Liver (tissue), 3 donors: ENCODE measurements around the gene DGKE.

Source experiments
- ATF3 ChIP-seq: IDR thresholded peaks from 2 replicates; pipeline ENCODE4 v1.6.1; 2016; ENCODE audit warnings: antibody characterized with exemption
- CTCF ChIP-seq: fragments of 150-350 bp; IDR thresholded peaks from 2 replicates; pipeline ENCODE4 v1.5.1; 2017; ENCODE audit warnings: improper control_type of control experiment, low read depth, low read length; ENCODE audit not compliant: missing input control
- EGR1 ChIP-seq, 2 donors: IDR thresholded peaks; 2 replicates each; pipeline ENCODE4 v1.6.1; 2016 to 2018; ENCODE audit warnings: antibody characterized with exemption in 2 of 2, low read depth in 2 of 2
- JUND ChIP-seq, 2 donors: IDR thresholded peaks; 2 replicates each; pipeline ENCODE4 v1.6.1; 2016; ENCODE audit warnings: antibody characterized with exemption in 2 of 2
- MAX ChIP-seq: IDR thresholded peaks from 2 replicates; pipeline ENCODE4 v1.6.1; 2016; ENCODE audit warnings: antibody characterized with exemption
- RAD21 ChIP-seq, 2 donors: IDR thresholded peaks; 2 replicates each; pipeline ENCODE4 v1.6.1; 2016; ENCODE audit warnings: antibody characterized with exemption in 2 of 2, mild to moderate bottlenecking in 2 of 2
- donor health status: healthy.
- donor health status: healthy.

GRCh38 chr17:56847106-56847505 lies 13.2 kb downstream of the DGKE start:
- TF ChIP-seq CTCF (no peak), ATF3 (no peak), MAX (no peak), JUND (IDR thresholded peaks at IDR 0.05) (no peak), EGR1 (IDR thresholded peaks at IDR 0.05; ENCODE audit: low read depth in 2 of 2) (no peak), RAD21 (IDR thresholded peaks at IDR 0.05) (no peak)
